Activated naive CD4-positive, alpha-beta T cell treated with anti-CD3 and anti-CD28 coated beads, Interleukin-2, amount 50 U/mL, for 72 hours (primary cell): Measurements from ENCODE around the gene ZBTB43. TPM values are rescaled to one million over a fixed set of nuclear protein-coding genes. Genes with fewer than 3 reads are reported as not detected.
"Not testable (repeated sequence)": the region's sequence is repeated elsewhere in the genome, so short reads cannot be mapped to it uniquely, and the experiment has no call there.

Experiments
- ATAC-seq, 2 donors: fragments of 150-1000 bp; cut with Tn5 transposase; 2 replicates each; pipeline ENCODE4 v1.10.0; 2021; ENCODE audit warnings: mild to moderate bottlenecking in 2 of 2, moderate library complexity in 2 of 2
- DNase-seq, 2 donors: peaks; one replicate each; pipeline ENCODE4 v3.0.0; 2021 to 2022; ENCODE audit warnings: low spot score in 2 of 2
- H3K27ac Mint-ChIP-seq, 2 donors: one replicate each; pipeline ENCODE4 v1.8.0; 2022; ENCODE audit warnings: mild to moderate bottlenecking in 2 of 2, mixed read lengths in 2 of 2
- H3K36me3 Mint-ChIP-seq, 2 donors: one replicate each; pipeline ENCODE4 v1.8.0; 2022; ENCODE audit warnings: mixed read lengths in 2 of 2
- H3K9me3 Mint-ChIP-seq, 2 donors: one replicate each; pipeline ENCODE4 v1.8.0; 2022; ENCODE audit warnings: mixed read lengths in 2 of 2
- total RNA-seq, 2 donors: library from RNA; stranded (reverse); gene quantifications; one replicate each; pipeline ENCODE4 v1.2.3, GENCODE V29; 2022

The ZBTB43 gene
- total RNA-seq, 2 donors from 2014 or later, result 19.5 to 51.4 TPM

DNA sequence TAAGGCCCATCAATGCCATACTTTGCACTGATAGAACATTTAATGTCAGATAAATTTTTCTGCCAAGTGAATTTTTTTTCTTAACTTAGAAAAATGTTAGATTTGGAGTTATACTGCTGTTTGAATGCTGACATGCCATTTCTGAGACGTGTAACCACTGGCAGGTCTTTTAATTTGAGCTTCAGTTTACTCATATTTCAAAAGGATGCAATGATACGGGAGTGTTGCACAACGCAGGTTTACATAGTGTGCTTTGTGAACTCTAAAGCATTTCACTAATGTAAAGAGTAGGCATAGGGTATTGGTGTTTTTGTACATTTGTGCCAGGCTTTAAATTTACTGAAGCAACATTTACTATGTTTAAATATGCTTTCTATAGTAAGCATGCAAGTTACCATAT lies 4.2 kb downstream of the ZBTB43 start:
- no peak for ATAC-seq

GRCh38 chr9:126810221-126810620 lies 5.4 kb downstream of the ZBTB43 start:
- peaks cover 42 to 46% of the 10 kb centered on the region in 2 donors for H3K36me3 Mint-ChIP-seq
- not testable (repeated sequence) for H3K27ac Mint-ChIP-seq
- peaks cover 3 to 11% of the 10 kb centered on the region in 2 donors for H3K9me3 Mint-ChIP-seq

More for the DNA sequence above, 4.2 kb downstream of the ZBTB43 start:
- peaks cover 2 to 10% of the 10 kb centered on the region in 2 donors for H3K9me3 Mint-ChIP-seq
- peaks cover 32 to 37% of the 10 kb centered on the region in 2 donors for H3K36me3 Mint-ChIP-seq
- H3K27ac Mint-ChIP-seq, result no peak overlapping the region
- no peak for DNase-seq

GRCh38 chr9:126813072-126813471 lies 8.2 kb downstream of the ZBTB43 start:
- Mint-ChIP-seq H3K36me3 (peaks cover 47 to 61% of the 10 kb centered on the region in 2 donors), H3K9me3 (peaks cover 15 to 16% of the 10 kb centered on the region in 2 donors), H3K27ac (no peak overlapping the region)
- no peak for DNase-seq
- no peak for ATAC-seq

More at GRCh38 chr9:126810221-126810620, 5.4 kb downstream of the ZBTB43 start:
- DNase-seq, ATAC-seq: not testable (repeated sequence)

DNA sequence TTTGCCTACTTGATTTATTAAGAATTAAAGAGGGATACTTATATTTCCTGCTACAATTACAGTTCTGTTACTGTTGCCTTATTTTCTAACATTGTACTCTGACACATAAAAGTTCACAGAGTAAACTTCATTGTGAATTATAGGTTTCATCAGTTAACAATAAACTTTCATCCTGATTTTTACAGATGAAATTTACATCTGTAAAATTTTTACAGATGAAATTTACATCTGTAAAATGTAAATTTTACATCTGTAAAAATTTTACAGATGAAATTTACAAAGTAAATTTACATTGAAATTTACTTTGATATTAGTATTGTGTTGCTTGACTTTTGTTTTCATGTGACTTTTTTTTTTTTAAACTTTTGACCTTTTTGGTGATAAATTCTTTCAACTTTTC lies 9.3 kb downstream of the ZBTB43 start:
- DNase-seq (no peak), ATAC-seq (no peak)
- no peak overlapping the region for H3K27ac Mint-ChIP-seq
- H3K9me3 Mint-ChIP-seq, result peaks cover 19 to 21% of the 10 kb centered on the region in 2 donors
- H3K36me3 Mint-ChIP-seq, result peaks cover 55 to 71% of the 10 kb centered on the region in 2 donors

- peaks cover 54 to 76% of the 10 kb centered on the region in 2 donors for H3K36me3 Mint-ChIP-seq
- H3K27ac Mint-ChIP-seq, ATAC-seq: not testable (repeated sequence)
Observed at GRCh38 chr9:126817615-126818014, 12.8 kb downstream of the ZBTB43 start.

DNA sequence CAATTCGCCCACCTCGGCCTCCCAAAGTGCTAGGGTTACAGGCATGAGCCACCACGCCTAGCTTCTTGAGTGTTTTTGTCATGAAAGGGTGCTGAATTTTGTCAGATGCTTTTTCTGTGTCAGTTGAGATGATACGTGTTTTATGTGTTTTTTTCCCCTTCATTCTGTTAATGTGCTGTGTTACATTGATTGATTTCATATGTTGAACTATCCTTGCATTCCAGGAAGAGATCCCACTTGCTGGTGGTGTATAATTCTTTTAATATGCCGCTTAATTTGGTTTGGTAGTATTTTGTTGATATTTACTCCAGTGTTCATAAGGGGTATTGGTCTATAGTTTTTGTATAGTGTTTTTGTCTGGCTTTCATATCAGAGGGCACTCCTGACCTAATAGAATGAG lies 13.6 kb downstream of the ZBTB43 start:
- Mint-ChIP-seq H3K36me3 (peaks cover 45 to 67% of the 10 kb centered on the region in 2 donors), H3K9me3 (peaks cover 19 to 22% of the 10 kb centered on the region in 2 donors), H3K27ac (no peak overlapping the region)
- DNase-seq (no peak), ATAC-seq (no peak)

More at GRCh38 chr9:126817615-126818014, 12.8 kb downstream of the ZBTB43 start:
- not testable (repeated sequence) for DNase-seq
- H3K9me3 Mint-ChIP-seq, result peaks cover 19 to 26% of the 10 kb centered on the region in 2 donors

DNA sequence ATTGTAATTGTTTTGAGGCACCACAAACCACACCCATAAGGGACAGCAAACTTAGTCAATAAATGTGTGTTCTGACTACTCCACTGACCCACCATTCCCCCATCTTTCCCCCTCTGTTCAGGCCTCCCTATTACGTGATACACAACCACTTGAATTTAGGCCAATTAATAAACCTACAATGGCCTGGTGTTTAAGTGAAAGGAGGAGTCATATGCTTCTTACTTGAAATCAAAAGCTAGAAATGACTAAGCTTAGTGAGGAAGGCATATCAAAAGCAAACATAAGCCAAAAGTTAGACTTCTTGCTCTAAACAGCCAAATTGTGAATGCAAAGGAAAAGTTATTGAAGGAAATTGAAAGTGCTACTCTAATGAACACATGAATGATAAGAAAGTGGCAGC lies 14.6 kb downstream of the ZBTB43 start:
- peaks cover 37 to 57% of the 10 kb centered on the region in 2 donors for H3K36me3 Mint-ChIP-seq
- peak; percentile 87 to 96 for ATAC-seq
- no peak for DNase-seq
- peak overlapping the region; percentile 22 to 31 for H3K27ac Mint-ChIP-seq
- peaks cover 18 to 19% of the 10 kb centered on the region in 2 donors for H3K9me3 Mint-ChIP-seq

GRCh38 chr9:126822278-126822677 lies 17.4 kb downstream of the ZBTB43 start:
- Mint-ChIP-seq H3K36me3 (peaks cover 19 to 38% of the 10 kb centered on the region in 2 donors), H3K9me3 (peaks cover 5 to 10% of the 10 kb centered on the region in 2 donors), H3K27ac (no peak overlapping the region)
- DNase-seq, result no peak
- no peak for ATAC-seq

- Mint-ChIP-seq H3K36me3 (peaks cover 19 to 35% of the 10 kb centered on the region in 2 donors), H3K9me3 (peaks cover 5 to 10% of the 10 kb centered on the region in 2 donors), H3K27ac (no peak overlapping the region)
- ATAC-seq (no peak), DNase-seq (no peak)
Observed at GRCh38 chr9:126822873-126823272, 18.0 kb downstream of the ZBTB43 start.

GRCh38 chr9:126824052-126824451 lies 19.2 kb downstream of the ZBTB43 start:
- peaks cover 11 to 23% of the 10 kb centered on the region in 2 donors for H3K36me3 Mint-ChIP-seq
- not testable (repeated sequence) for DNase-seq, H3K9me3 Mint-ChIP-seq, ATAC-seq, H3K27ac Mint-ChIP-seq

DNA sequence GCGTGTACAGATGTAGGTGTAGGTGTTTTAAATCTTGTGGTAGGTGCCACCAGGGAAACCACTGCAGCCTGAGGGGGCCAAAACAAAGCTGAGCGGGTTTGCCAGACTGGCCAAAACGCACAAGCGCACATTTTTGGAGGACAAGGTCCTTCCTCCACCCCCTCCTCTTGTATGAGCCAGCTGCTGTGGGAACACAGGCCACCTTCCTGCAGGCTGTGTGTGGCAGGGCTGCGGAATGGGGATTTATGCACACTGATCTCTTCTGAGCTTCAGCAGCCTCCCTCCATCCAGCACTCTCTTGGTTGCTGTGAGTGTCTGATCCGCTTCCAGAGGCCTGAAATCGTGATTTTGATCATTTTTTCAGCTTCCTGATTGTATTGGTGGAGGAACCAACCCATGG lies 22.4 kb downstream of the ZBTB43 start:
- Mint-ChIP-seq H3K9me3 (no peaks in the 10 kb centered on the region), H3K27ac (no peak overlapping the region), H3K36me3 (peaks cover 4 to 10% of the 10 kb centered on the region in 2 donors)
- ATAC-seq (no peak), DNase-seq (no peak)

DNA sequence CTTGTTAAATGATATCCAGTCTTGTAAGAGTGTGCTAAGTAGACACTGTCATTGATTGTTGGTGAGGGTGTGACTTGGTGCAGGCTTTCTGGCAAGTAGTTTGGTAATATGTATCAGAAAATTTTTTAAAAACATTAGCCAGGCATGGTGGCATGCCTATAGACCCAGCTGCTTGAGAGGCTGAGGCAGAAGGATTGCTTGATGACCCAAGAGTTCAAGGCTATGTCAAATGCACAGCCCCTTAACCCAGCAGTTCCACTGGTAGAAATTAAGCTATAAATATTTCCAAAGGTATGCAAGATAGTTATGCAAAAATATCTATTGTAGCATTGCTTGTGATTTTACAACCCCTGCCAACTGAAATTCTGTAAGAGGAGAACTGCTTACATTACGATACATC lies 24.2 kb downstream of the ZBTB43 start:
- Mint-ChIP-seq H3K27ac (no peak overlapping the region), H3K9me3 (no peaks in the 10 kb centered on the region), H3K36me3 (peaks cover 18 to 23% of the 10 kb centered on the region in 2 donors)
- ATAC-seq, result no peak
- DNase-seq, result no peak

GRCh38 chr9:126830827-126831226 lies 26.0 kb downstream of the ZBTB43 start:
- ATAC-seq (no peak), DNase-seq (no peak)
- Mint-ChIP-seq H3K36me3 (peaks cover 21 to 35% of the 10 kb centered on the region in 2 donors), H3K27ac (no peak overlapping the region), H3K9me3 (no peaks in the 10 kb centered on the region)

GRCh38 chr9:126832440-126832839 lies 27.6 kb downstream of the ZBTB43 start:
- no peak for ATAC-seq
- Mint-ChIP-seq H3K36me3 (peaks cover 21 to 31% of the 10 kb centered on the region in 2 donors), H3K9me3 (no peaks in the 10 kb centered on the region), H3K27ac (no peak overlapping the region)
- no peak for DNase-seq

DNA sequence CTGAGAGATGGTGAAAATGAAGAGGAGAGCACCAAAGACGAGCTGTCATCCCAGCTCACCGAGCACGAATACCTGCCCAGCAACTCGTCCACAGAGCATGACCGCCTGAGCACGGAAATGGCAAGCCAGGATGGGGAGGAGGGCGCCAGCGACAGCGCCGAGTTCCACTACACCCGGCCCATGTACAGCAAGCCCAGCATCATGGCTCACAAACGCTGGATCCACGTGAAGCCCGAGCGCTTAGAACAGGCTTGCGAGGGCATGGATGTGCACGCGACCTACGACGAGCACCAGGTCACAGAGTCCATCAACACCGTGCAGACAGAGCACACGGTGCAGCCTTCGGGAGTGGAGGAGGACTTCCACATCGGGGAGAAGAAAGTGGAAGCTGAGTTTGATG lies 28.2 kb downstream of the ZBTB43 start:
- peaks cover 21 to 31% of the 10 kb centered on the region in 2 donors for H3K36me3 Mint-ChIP-seq
- no peak for ATAC-seq
- no peak for DNase-seq
- H3K27ac Mint-ChIP-seq, result no peak overlapping the region
- no peaks in the 10 kb centered on the region for H3K9me3 Mint-ChIP-seq

GRCh38 chr9:126833710-126834345 lies 29.0 kb downstream of the ZBTB43 start:
- Mint-ChIP-seq H3K9me3 (no peaks in the 10 kb centered on the region), H3K27ac (no peak overlapping the region), H3K36me3 (peaks cover 21 to 31% of the 10 kb centered on the region in 2 donors)
- ATAC-seq (no peak), DNase-seq (no peak)

- ATAC-seq (peak in 1 of 2 donors; percentile 29), DNase-seq (no peak)
- Mint-ChIP-seq H3K9me3 (no peaks in the 10 kb centered on the region), H3K36me3 (peaks cover 21 to 31% of the 10 kb centered on the region in 2 donors), H3K27ac (no peak overlapping the region)
Observed at GRCh38 chr9:126834672-126835071, 29.8 kb downstream of the ZBTB43 start.

GRCh38 chr9:126836216-126836615 lies 31.4 kb downstream of the ZBTB43 start:
- peaks cover 21 to 31% of the 10 kb centered on the region in 2 donors for H3K36me3 Mint-ChIP-seq
- DNase-seq (no peak), ATAC-seq (no peak)

More at GRCh38 chr9:126836216-126836615, 31.4 kb downstream of the ZBTB43 start:
- Mint-ChIP-seq H3K27ac (no peak overlapping the region), H3K9me3 (no peaks in the 10 kb centered on the region)
